Stimulated activated CD8-positive, alpha-beta memory T cell treated with anti-CD3 and anti-CD28 coated beads, Interleukin-7, amount 100 ng/mL, for 1 hour (primary cell): ENCODE measurements around the gene FHL2.

ENCODE experiments used
- DNase-seq, 2 donors: peaks; one replicate each; pipeline ENCODE4 v3.0.0-alpha.2; 2020; ENCODE audit warnings: low read depth in 2 of 2

The FHL2 gene

GRCh38 chr2:105422801-105423200 is 23.9 kb upstream of the FHL2 start:
- DNase-seq = no peak

- no peak for DNase-seq
These were observed 22.2 kb upstream of the FHL2 start for GRCh38 chr2:105421053-105421452.

- DNase-seq = no peak
These were observed 19.7 kb upstream of the FHL2 start for GRCh38 chr2:105418522-105418921.

GRCh38 chr2:105417857-105418436 is 19.1 kb upstream of the FHL2 start:
- DNase-seq = no peak

- no peak for DNase-seq
These were observed 17.3 kb upstream of the FHL2 start for GRCh38 chr2:105416156-105416555.

- DNase-seq = no peak
These were observed 16.2 kb upstream of the FHL2 start for GRCh38 chr2:105415007-105415406.

- no peak for DNase-seq
These were observed 14.4 kb upstream of the FHL2 start for GRCh38 chr2:105413206-105413605.

- DNase-seq = no peak
These were observed 13.7 kb upstream of the FHL2 start for GRCh38 chr2:105412584-105412983.

- no peak for DNase-seq
These were observed 13.0 kb upstream of the FHL2 start for GRCh38 chr2:105411720-105412407.

GRCh38 chr2:105410554-105410953 is 11.7 kb upstream of the FHL2 start:
- DNase-seq = no peak

- DNase-seq = no peak
These were observed 10.9 kb upstream of the FHL2 start for GRCh38 chr2:105409717-105410116.

GRCh38 chr2:105407946-105408743 is 9.3 kb upstream of the FHL2 start:
- DNase-seq = no peak

- no peak for DNase-seq
These were observed 7.4 kb upstream of the FHL2 start for GRCh38 chr2:105406221-105406620.

- no peak for DNase-seq
These were observed 6.4 kb upstream of the FHL2 start for GRCh38 chr2:105405291-105405690.

GRCh38 chr2:105404736-105405135 is 5.9 kb upstream of the FHL2 start:
- DNase-seq = no peak

- no peak for DNase-seq
These were observed 5.2 kb upstream of the FHL2 start for GRCh38 chr2:105403783-105404698.

- no peak for DNase-seq
These were observed 4.5 kb upstream of the FHL2 start for GRCh38 chr2:105403241-105403782.

GRCh38 chr2:105402809-105403208 is 4.0 kb upstream of the FHL2 start:
- DNase-seq = no peak

- DNase-seq = no peak
These were observed 3.0 kb upstream of the FHL2 start for GRCh38 chr2:105401867-105402266.

GRCh38 chr2:105400138-105400540 is 1.3 kb upstream of the FHL2 start:
- DNase-seq = no peak

- DNase-seq = no peak
These were observed 483 bp upstream of the FHL2 start for GRCh38 chr2:105399207-105399861.
